H9 (cell line): ENCODE measurements around the gene SULT2B1. TPM values are rescaled to one million over a fixed set of nuclear protein-coding genes. Genes with fewer than 3 reads are reported as not detected.
A peak's percentile ranks its signal among the peaks of the same experiment; 100 is the strongest.
"Not testable (repeated sequence)": the region's sequence is repeated elsewhere in the genome, so short reads cannot be mapped to it uniquely, and the experiment has no call there.

Experiments
- DNase-seq: peaks from one replicate; pipeline ENCODE4 v3.0.0-alpha.2; 2017
- H2AFZ ChIP-seq: one replicate; pipeline ENCODE4 v1.6.1; 2013; ENCODE audit warnings: mild to moderate bottlenecking, low read length, control low read depth, moderate library complexity
- H2AK5ac ChIP-seq: 2 replicates; pipeline ENCODE4 v1.6.1; 2013; ENCODE audit warnings: low read length, control low read depth, mixed read lengths; ENCODE audit not compliant: insufficient read length
- H2BK120ac ChIP-seq: one replicate; pipeline ENCODE4 v1.6.1; 2013; ENCODE audit warnings: low read depth, mild to moderate bottlenecking, low read length, control low read depth, inconsistent platforms; ENCODE audit not compliant: poor library complexity, severe bottlenecking
- H2BK12ac ChIP-seq: 2 replicates; pipeline ENCODE4 v1.6.1; 2013; ENCODE audit warnings: low read length, control low read depth, mixed read lengths, low read depth; ENCODE audit not compliant: insufficient read length
- H2BK15ac ChIP-seq: 2 replicates; pipeline ENCODE4 v1.6.1; 2013; ENCODE audit warnings: low read depth, low read length, control low read depth
- H2BK20ac ChIP-seq: one replicate; pipeline ENCODE4 v1.6.1; 2013; ENCODE audit warnings: low read depth, mild to moderate bottlenecking, low read length, control low read depth, inconsistent platforms; ENCODE audit not compliant: poor library complexity, severe bottlenecking
- H2BK5ac ChIP-seq: 2 replicates; pipeline ENCODE4 v1.6.1; 2013; ENCODE audit warnings: low read length, control low read depth, mixed read lengths; ENCODE audit not compliant: insufficient read length
- H3K14ac ChIP-seq: 2 replicates; pipeline ENCODE4 v1.6.1; 2013; ENCODE audit warnings: low read length, control low read depth; ENCODE audit not compliant: insufficient read depth
- H3K18ac ChIP-seq: 2 replicates; pipeline ENCODE4 v1.6.1; 2013; ENCODE audit warnings: low read depth, mild to moderate bottlenecking, mixed read lengths, low read length, control low read depth; ENCODE audit not compliant: insufficient read length
- H3K23ac ChIP-seq: 2 replicates; pipeline ENCODE4 v1.6.1; 2013; ENCODE audit warnings: low read length, control low read depth, mixed read lengths, low read depth; ENCODE audit not compliant: insufficient read length
- H3K23me2 ChIP-seq: 2 replicates; pipeline ENCODE4 v1.6.1; 2013; ENCODE audit warnings: low read depth, mild to moderate bottlenecking, mixed read lengths, low read length, control low read depth; ENCODE audit not compliant: insufficient read length, poor library complexity, severe bottlenecking
- H3K27ac ChIP-seq: 2 replicates; pipeline ENCODE4 v1.5.1; 2013; ENCODE audit warnings: low read length, control low read depth, mixed read lengths, low read depth; ENCODE audit not compliant: insufficient read length
- H3K27me3 ChIP-seq: 2 replicates; pipeline ENCODE4 v1.6.1; 2013; ENCODE audit warnings: low read length, control low read depth, inconsistent platforms; ENCODE audit not compliant: insufficient read depth
- H3K4ac ChIP-seq: 2 replicates; pipeline ENCODE4 v1.6.1; 2013; ENCODE audit warnings: low read depth, mild to moderate bottlenecking, control low read depth, inconsistent platforms, low read length, moderate library complexity
- H3K4me1 ChIP-seq: 2 replicates; pipeline ENCODE4 v1.6.1; 2013; ENCODE audit warnings: low read length, control low read depth, inconsistent platforms; ENCODE audit not compliant: insufficient read depth
- H3K4me2 ChIP-seq: 2 replicates; pipeline ENCODE4 v1.6.1; 2013; ENCODE audit warnings: low read length, control low read depth, mixed read lengths; ENCODE audit not compliant: insufficient read length, insufficient read depth
- H3K56ac ChIP-seq: 2 replicates; pipeline ENCODE4 v1.6.1; 2013; ENCODE audit warnings: low read depth, mild to moderate bottlenecking, mixed read lengths, low read length, control low read depth; ENCODE audit not compliant: insufficient read length
- H3K79me1 ChIP-seq: 2 replicates; pipeline ENCODE4 v1.6.1; 2013; ENCODE audit warnings: low read depth, mild to moderate bottlenecking, moderate library complexity, low read length, control low read depth, inconsistent platforms; ENCODE audit not compliant: insufficient read depth, poor library complexity, severe bottlenecking
- H3K79me2 ChIP-seq: 2 replicates; pipeline ENCODE4 v1.6.1; 2013; ENCODE audit warnings: low read length, control low read depth, inconsistent platforms; ENCODE audit not compliant: insufficient read depth
- H3K9ac ChIP-seq: 2 replicates; pipeline ENCODE4 v1.6.1; 2013; ENCODE audit warnings: low read length, control low read depth, mixed read lengths; ENCODE audit not compliant: insufficient read length; ENCODE audit errors: extremely low read depth
- H3K9me3 ChIP-seq: one replicate; pipeline ENCODE4 v1.6.1; 2013; ENCODE audit warnings: low read depth, low read length, inconsistent platforms; ENCODE audit not compliant: control insufficient read depth
- H3T11ph ChIP-seq: one replicate; pipeline ENCODE4 v1.6.1; 2013; ENCODE audit warnings: mild to moderate bottlenecking, low read length, control low read depth, inconsistent platforms
- H4K20me1 ChIP-seq: one replicate; pipeline ENCODE4 v1.6.1; 2013; ENCODE audit not compliant: control insufficient read depth, insufficient read length, insufficient read depth
- H4K5ac ChIP-seq: 2 replicates; pipeline ENCODE4 v1.6.1; 2013; ENCODE audit warnings: low read depth, mild to moderate bottlenecking, mixed read lengths, low read length, control low read depth; ENCODE audit not compliant: insufficient read length
- H4K8ac ChIP-seq: replicated peaks from 2 replicates; pipeline ENCODE4 v1.6.1; 2013; ENCODE audit warnings: low read length, control low read depth, mixed read lengths, low read depth; ENCODE audit not compliant: insufficient read length
- H4K91ac ChIP-seq: 2 replicates; pipeline ENCODE4 v1.6.1; 2013; ENCODE audit warnings: low read depth, mild to moderate bottlenecking, moderate library complexity, mixed read lengths, low read length, control low read depth; ENCODE audit not compliant: insufficient read length
- H3K27ac Mint-ChIP-seq, 3 experiments: 2 replicates in 2 of 3; 3 replicates in 1 of 3; pipeline ENCODE4 v1.8.0; 2020 to 2021; ENCODE audit warnings: mixed read lengths in 3 of 3, mild to moderate bottlenecking in 1 of 3, moderate library complexity in 1 of 3
- H3K27me3 Mint-ChIP-seq: 2 replicates; pipeline ENCODE4 v1.8.0; 2021; ENCODE audit warnings: low read depth, mild to moderate bottlenecking, moderate library complexity, mixed read lengths
- H3K36me3 Mint-ChIP-seq, 3 experiments: 2 replicates in 2 of 3; 3 replicates in 1 of 3; pipeline ENCODE4 v1.8.0; 2020 to 2021; ENCODE audit warnings: low read depth in 3 of 3, mixed read lengths in 3 of 3; ENCODE audit not compliant: insufficient read depth in 1 of 3
- H3K4me1 Mint-ChIP-seq, 2 experiments: 2 replicates each; pipeline ENCODE4 v1.8.0; 2020; ENCODE audit warnings: mixed read lengths in 2 of 2
- H3K4me3 Mint-ChIP-seq, 2 experiments: 2 replicates in 1 of 2; 3 replicates in 1 of 2; pipeline ENCODE4 v1.8.0; 2020 to 2021; ENCODE audit warnings: mild to moderate bottlenecking in 2 of 2, mixed read lengths in 2 of 2, moderate library complexity in 1 of 2
- H3K9me3 Mint-ChIP-seq, 2 experiments: 2 replicates in 1 of 2; 3 replicates in 1 of 2; pipeline ENCODE4 v1.8.0; 2020; ENCODE audit warnings: mild to moderate bottlenecking in 2 of 2, mixed read lengths in 2 of 2, moderate library complexity in 1 of 2
- CTCF ChIP-seq: fragments of 200-600 bp; sonication (generic); conservative IDR thresholded peaks from 3 replicates; pipeline ENCODE4 v1.8.0; 2021; ENCODE audit warnings: antibody characterized with exemption, mild to moderate bottlenecking
- WGBS: extraction: QIAGEN DNeasy Blood & Tissue Kit; methylation state at CpG from one replicate; pipeline ENCODE4 v1.1.7; 2013; ENCODE audit warnings: missing lambda C conversion rate, low lambda C conversion rate, mixed read lengths; ENCODE audit not compliant: insufficient read length; ENCODE audit errors: extremely low coverage; 5-methylcytosine and 5-hydroxymethylcytosine counted together
- total RNA-seq: library from RNA; stranded (reverse); gene quantifications from 2 replicates; pipeline ENCODE4 v1.2.1, GENCODE V29; 2021

SULT2B1 gene
- total RNA-seq, 1 experiment from 2014 or later, result 1.7 TPM

GRCh38 chr19:48631225-48631624 is 79.3 kb downstream of the SULT2B1 start:
- Histone ChIP-seq H3K27ac (peak overlapping the region; percentile 18), H4K20me1 (no peaks in the 10 kb centered on the region), H4K8ac (no peak overlapping the region), H3K4me2 (peak overlapping the region; percentile 58), H2BK12ac (no peak overlapping the region), H3K4me1 (peaks cover 7% of the 10 kb centered on the region; the same call in 1 of the 2 replicates), H3K27me3 (no peaks in the 10 kb centered on the region; the same call in 1 of the 2 replicates), H3K18ac (peak overlapping the region; percentile 62), H3T11ph (no peak overlapping the region), H2AFZ (no peak overlapping the region), H3K4ac (no peak overlapping the region), H2BK15ac (no peak overlapping the region), H3K9ac (no peak overlapping the region), H3K56ac (no peak overlapping the region), H3K79me2 (no peaks in the 10 kb centered on the region), H4K5ac (no peak overlapping the region), H3K9me3 (no peaks in the 10 kb centered on the region), H3K79me1 (no peaks in the 10 kb centered on the region), H2BK120ac (no peak overlapping the region), H2AK5ac (no peak overlapping the region), H4K91ac (no peak overlapping the region), H3K23ac (no peak overlapping the region), H2BK20ac (no peak overlapping the region), H3K14ac (peak overlapping the region; percentile 54; the same call in 1 of the 2 replicates), H3K23me2 (peaks cover 23% of the 10 kb centered on the region), H2BK5ac (no peak overlapping the region)
- Mint-ChIP-seq H3K9me3 (no peaks in the 10 kb centered on the region), H3K4me3 (peak overlapping the region in 1 of 2 experiments; percentile 82; a peak in 3 of 5 replicates), H3K27me3 (peaks cover 4% of the 10 kb centered on the region), H3K27ac (peak overlapping the region in 2 of 3 experiments; percentile 83 to 99; a peak in 2 of 7 replicates), H3K4me1 (peaks cover 25 to 49% of the 10 kb centered on the region in 2 experiments), H3K36me3 (peaks cover 5 to 24% (median 19%) of the 10 kb centered on the region in 3 experiments)
- WGBS, result no CpG with 5 or more reads among the region's 3 CpGs
- TF ChIP-seq CTCF, result no peak
- DNase-seq, result no peak

- not testable (repeated sequence) for H3K27ac ChIP-seq, H2AK5ac ChIP-seq, H3K18ac ChIP-seq, H2BK20ac ChIP-seq, H3K27ac Mint-ChIP-seq, H3T11ph ChIP-seq, H3K79me1 ChIP-seq, H3K9me3 Mint-ChIP-seq, H2AFZ ChIP-seq, H3K27me3 Mint-ChIP-seq, H3K4me2 ChIP-seq, H2BK5ac ChIP-seq, H3K56ac ChIP-seq, H3K4me1 ChIP-seq, H3K9me3 ChIP-seq, H3K4ac ChIP-seq, DNase-seq, H3K9ac ChIP-seq, H2BK120ac ChIP-seq, H4K91ac ChIP-seq, H4K5ac ChIP-seq, H3K14ac ChIP-seq, H4K8ac ChIP-seq, H3K27me3 ChIP-seq, H2BK15ac ChIP-seq, H3K23ac ChIP-seq, H3K79me2 ChIP-seq, H4K20me1 ChIP-seq, H2BK12ac ChIP-seq
- Mint-ChIP-seq H3K4me1 (peaks cover 22 to 45% of the 10 kb centered on the region in 2 experiments), H3K36me3 (peaks cover 3 to 21% (median 13%) of the 10 kb centered on the region in 3 experiments; a peak in 6 of 7 replicates), H3K4me3 (peak overlapping the region in 1 of 2 experiments; percentile 29; a peak in 1 of 5 replicates)
- no CpG with 5 or more reads among the region's 11 CpGs for WGBS
- H3K23me2 ChIP-seq, result peaks cover 32% of the 10 kb centered on the region
Observed at GRCh38 chr19:48632286-48632685, 80.3 kb downstream of the SULT2B1 start.
